H9 (cell line): ENCODE data around the gene RCSD1. TPM values are rescaled to one million over a fixed set of nuclear protein-coding genes. Genes with fewer than 3 reads are reported as not detected.

ENCODE experiments used
- DNase-seq: peaks from one replicate; pipeline ENCODE4 v3.0.0-alpha.2; 2017
- H2AFZ ChIP-seq: one replicate; pipeline ENCODE4 v1.6.1; 2013; ENCODE audit warnings: mild to moderate bottlenecking, low read length, control low read depth, moderate library complexity
- H2AK5ac ChIP-seq: 2 replicates; pipeline ENCODE4 v1.6.1; 2013; ENCODE audit warnings: low read length, control low read depth, mixed read lengths; ENCODE audit not compliant: insufficient read length
- H2BK120ac ChIP-seq: one replicate; pipeline ENCODE4 v1.6.1; 2013; ENCODE audit warnings: low read depth, mild to moderate bottlenecking, low read length, control low read depth, inconsistent platforms; ENCODE audit not compliant: poor library complexity, severe bottlenecking
- H2BK12ac ChIP-seq: 2 replicates; pipeline ENCODE4 v1.6.1; 2013; ENCODE audit warnings: low read length, control low read depth, mixed read lengths, low read depth; ENCODE audit not compliant: insufficient read length
- H2BK15ac ChIP-seq: 2 replicates; pipeline ENCODE4 v1.6.1; 2013; ENCODE audit warnings: low read depth, low read length, control low read depth
- H2BK20ac ChIP-seq: one replicate; pipeline ENCODE4 v1.6.1; 2013; ENCODE audit warnings: low read depth, mild to moderate bottlenecking, low read length, control low read depth, inconsistent platforms; ENCODE audit not compliant: poor library complexity, severe bottlenecking
- H2BK5ac ChIP-seq: 2 replicates; pipeline ENCODE4 v1.6.1; 2013; ENCODE audit warnings: low read length, control low read depth, mixed read lengths; ENCODE audit not compliant: insufficient read length
- H3K14ac ChIP-seq: 2 replicates; pipeline ENCODE4 v1.6.1; 2013; ENCODE audit warnings: low read length, control low read depth; ENCODE audit not compliant: insufficient read depth
- H3K18ac ChIP-seq: 2 replicates; pipeline ENCODE4 v1.6.1; 2013; ENCODE audit warnings: low read depth, mild to moderate bottlenecking, mixed read lengths, low read length, control low read depth; ENCODE audit not compliant: insufficient read length
- H3K23ac ChIP-seq: 2 replicates; pipeline ENCODE4 v1.6.1; 2013; ENCODE audit warnings: low read length, control low read depth, mixed read lengths, low read depth; ENCODE audit not compliant: insufficient read length
- H3K23me2 ChIP-seq: 2 replicates; pipeline ENCODE4 v1.6.1; 2013; ENCODE audit warnings: low read depth, mild to moderate bottlenecking, mixed read lengths, low read length, control low read depth; ENCODE audit not compliant: insufficient read length, poor library complexity, severe bottlenecking
- H3K27ac ChIP-seq: 2 replicates; pipeline ENCODE4 v1.5.1; 2013; ENCODE audit warnings: low read length, control low read depth, mixed read lengths, low read depth; ENCODE audit not compliant: insufficient read length
- H3K27me3 ChIP-seq: 2 replicates; pipeline ENCODE4 v1.6.1; 2013; ENCODE audit warnings: low read length, control low read depth, inconsistent platforms; ENCODE audit not compliant: insufficient read depth
- H3K4ac ChIP-seq: 2 replicates; pipeline ENCODE4 v1.6.1; 2013; ENCODE audit warnings: low read depth, mild to moderate bottlenecking, control low read depth, inconsistent platforms, low read length, moderate library complexity
- H3K4me1 ChIP-seq: 2 replicates; pipeline ENCODE4 v1.6.1; 2013; ENCODE audit warnings: low read length, control low read depth, inconsistent platforms; ENCODE audit not compliant: insufficient read depth
- H3K4me2 ChIP-seq: 2 replicates; pipeline ENCODE4 v1.6.1; 2013; ENCODE audit warnings: low read length, control low read depth, mixed read lengths; ENCODE audit not compliant: insufficient read length, insufficient read depth
- H3K56ac ChIP-seq: 2 replicates; pipeline ENCODE4 v1.6.1; 2013; ENCODE audit warnings: low read depth, mild to moderate bottlenecking, mixed read lengths, low read length, control low read depth; ENCODE audit not compliant: insufficient read length
- H3K79me1 ChIP-seq: 2 replicates; pipeline ENCODE4 v1.6.1; 2013; ENCODE audit warnings: low read depth, mild to moderate bottlenecking, moderate library complexity, low read length, control low read depth, inconsistent platforms; ENCODE audit not compliant: insufficient read depth, poor library complexity, severe bottlenecking
- H3K79me2 ChIP-seq: 2 replicates; pipeline ENCODE4 v1.6.1; 2013; ENCODE audit warnings: low read length, control low read depth, inconsistent platforms; ENCODE audit not compliant: insufficient read depth
- H3K9ac ChIP-seq: 2 replicates; pipeline ENCODE4 v1.6.1; 2013; ENCODE audit warnings: low read length, control low read depth, mixed read lengths; ENCODE audit not compliant: insufficient read length; ENCODE audit errors: extremely low read depth
- H3K9me3 ChIP-seq: one replicate; pipeline ENCODE4 v1.6.1; 2013; ENCODE audit warnings: low read depth, low read length, inconsistent platforms; ENCODE audit not compliant: control insufficient read depth
- H3T11ph ChIP-seq: one replicate; pipeline ENCODE4 v1.6.1; 2013; ENCODE audit warnings: mild to moderate bottlenecking, low read length, control low read depth, inconsistent platforms
- H4K20me1 ChIP-seq: one replicate; pipeline ENCODE4 v1.6.1; 2013; ENCODE audit not compliant: control insufficient read depth, insufficient read length, insufficient read depth
- H4K5ac ChIP-seq: 2 replicates; pipeline ENCODE4 v1.6.1; 2013; ENCODE audit warnings: low read depth, mild to moderate bottlenecking, mixed read lengths, low read length, control low read depth; ENCODE audit not compliant: insufficient read length
- H4K8ac ChIP-seq: replicated peaks from 2 replicates; pipeline ENCODE4 v1.6.1; 2013; ENCODE audit warnings: low read length, control low read depth, mixed read lengths, low read depth; ENCODE audit not compliant: insufficient read length
- H4K91ac ChIP-seq: 2 replicates; pipeline ENCODE4 v1.6.1; 2013; ENCODE audit warnings: low read depth, mild to moderate bottlenecking, moderate library complexity, mixed read lengths, low read length, control low read depth; ENCODE audit not compliant: insufficient read length
- H3K27ac Mint-ChIP-seq, 3 experiments: 2 replicates in 2 of 3; 3 replicates in 1 of 3; pipeline ENCODE4 v1.8.0; 2020 to 2021; ENCODE audit warnings: mixed read lengths in 3 of 3, mild to moderate bottlenecking in 1 of 3, moderate library complexity in 1 of 3
- H3K27me3 Mint-ChIP-seq: 2 replicates; pipeline ENCODE4 v1.8.0; 2021; ENCODE audit warnings: low read depth, mild to moderate bottlenecking, moderate library complexity, mixed read lengths
- H3K36me3 Mint-ChIP-seq, 3 experiments: 2 replicates in 2 of 3; 3 replicates in 1 of 3; pipeline ENCODE4 v1.8.0; 2020 to 2021; ENCODE audit warnings: low read depth in 3 of 3, mixed read lengths in 3 of 3; ENCODE audit not compliant: insufficient read depth in 1 of 3
- H3K4me1 Mint-ChIP-seq, 2 experiments: 2 replicates each; pipeline ENCODE4 v1.8.0; 2020; ENCODE audit warnings: mixed read lengths in 2 of 2
- H3K4me3 Mint-ChIP-seq, 2 experiments: 2 replicates in 1 of 2; 3 replicates in 1 of 2; pipeline ENCODE4 v1.8.0; 2020 to 2021; ENCODE audit warnings: mild to moderate bottlenecking in 2 of 2, mixed read lengths in 2 of 2, moderate library complexity in 1 of 2
- H3K9me3 Mint-ChIP-seq, 2 experiments: 2 replicates in 1 of 2; 3 replicates in 1 of 2; pipeline ENCODE4 v1.8.0; 2020; ENCODE audit warnings: mild to moderate bottlenecking in 2 of 2, mixed read lengths in 2 of 2, moderate library complexity in 1 of 2
- WGBS: extraction: QIAGEN DNeasy Blood & Tissue Kit; methylation state at CpG from one replicate; pipeline ENCODE4 v1.1.7; 2013; ENCODE audit warnings: missing lambda C conversion rate, low lambda C conversion rate, mixed read lengths; ENCODE audit not compliant: insufficient read length; ENCODE audit errors: extremely low coverage; 5-methylcytosine and 5-hydroxymethylcytosine counted together
- total RNA-seq: library from RNA; stranded (reverse); gene quantifications from 2 replicates; pipeline ENCODE4 v1.2.1, GENCODE V29; 2021
- TF ChIP-seq, protein P1 (sequence below): fragments of 200-600 bp; sonication (generic); conservative IDR thresholded peaks from 3 replicates; pipeline ENCODE4 v1.8.0; 2021; ENCODE audit warnings: antibody characterized with exemption, mild to moderate bottlenecking

The RCSD1 gene
- total RNA-seq, 1 experiment from 2014 or later, result 0.13 TPM

DNA sequence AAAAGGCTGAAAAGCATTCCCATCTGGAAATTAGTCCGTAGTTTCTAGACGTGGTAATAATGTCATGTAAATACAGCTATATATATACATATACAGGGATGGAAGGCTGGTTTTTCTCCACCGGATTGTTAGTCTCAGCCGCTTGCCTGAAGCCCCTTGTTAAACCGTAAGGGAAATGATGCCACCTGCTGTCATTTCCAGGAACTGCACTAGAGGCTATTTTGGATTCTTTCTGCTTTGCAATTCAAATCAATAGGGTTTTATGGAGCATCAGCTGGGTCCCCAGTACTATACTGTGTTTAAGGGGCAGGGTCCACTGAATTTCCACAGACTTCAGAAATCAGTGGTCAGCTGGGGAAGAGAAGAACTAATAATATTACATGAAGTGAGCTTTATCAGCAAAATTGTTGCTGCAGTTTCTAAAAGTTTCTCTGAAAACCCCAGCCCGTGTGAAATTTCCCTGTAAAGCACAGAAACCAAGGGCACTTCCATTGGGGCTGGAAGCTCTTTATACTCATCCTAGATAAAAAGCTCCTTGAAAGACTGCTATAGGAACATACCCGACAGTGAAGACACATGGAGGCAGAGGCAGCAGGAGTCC, 58.0 kb downstream of the RCSD1 start:
- Histone ChIP-seq H3K14ac (no peak overlapping the region), H4K5ac (no peak overlapping the region)

More for the DNA sequence above, 58.0 kb downstream of the RCSD1 start:
- Histone ChIP-seq H2BK20ac (no peak overlapping the region), H3K27ac (no peak overlapping the region), H3K56ac (no peak overlapping the region), H3K23me2 (no peaks in the 10 kb centered on the region), H3K79me1 (no peaks in the 10 kb centered on the region), H2BK120ac (no peak overlapping the region), H2BK15ac (no peak overlapping the region), H3K79me2 (no peaks in the 10 kb centered on the region), H2BK12ac (no peak overlapping the region), H2AFZ (no peak overlapping the region), H3K4me2 (no peak overlapping the region), H3K18ac (no peak overlapping the region), H3K27me3 (no peaks in the 10 kb centered on the region), H3K9ac (no peak overlapping the region), H2AK5ac (no peak overlapping the region), H4K8ac (no peak overlapping the region), H3K4me1 (no peaks in the 10 kb centered on the region), H3T11ph (no peak overlapping the region), H4K20me1 (no peaks in the 10 kb centered on the region), H4K91ac (no peak overlapping the region), H3K23ac (no peak overlapping the region), H3K4ac (no peak overlapping the region), H3K9me3 (no peaks in the 10 kb centered on the region), H2BK5ac (no peak overlapping the region)
- peak; percentile 79 for DNase-seq
- Mint-ChIP-seq H3K4me3 (no peak overlapping the region), H3K9me3 (no peaks in the 10 kb centered on the region), H3K27me3 (peaks cover 3% of the 10 kb centered on the region; the same call in 1 of the 2 replicates), H3K27ac (no peak overlapping the region), H3K4me1 (peaks cover 35 to 45% of the 10 kb centered on the region in 2 experiments), H3K36me3 (no peaks in the 10 kb centered on the region)
- no CpG with 5 or more reads among the region's 7 CpGs for WGBS
- TF ChIP-seq, protein P1, sequence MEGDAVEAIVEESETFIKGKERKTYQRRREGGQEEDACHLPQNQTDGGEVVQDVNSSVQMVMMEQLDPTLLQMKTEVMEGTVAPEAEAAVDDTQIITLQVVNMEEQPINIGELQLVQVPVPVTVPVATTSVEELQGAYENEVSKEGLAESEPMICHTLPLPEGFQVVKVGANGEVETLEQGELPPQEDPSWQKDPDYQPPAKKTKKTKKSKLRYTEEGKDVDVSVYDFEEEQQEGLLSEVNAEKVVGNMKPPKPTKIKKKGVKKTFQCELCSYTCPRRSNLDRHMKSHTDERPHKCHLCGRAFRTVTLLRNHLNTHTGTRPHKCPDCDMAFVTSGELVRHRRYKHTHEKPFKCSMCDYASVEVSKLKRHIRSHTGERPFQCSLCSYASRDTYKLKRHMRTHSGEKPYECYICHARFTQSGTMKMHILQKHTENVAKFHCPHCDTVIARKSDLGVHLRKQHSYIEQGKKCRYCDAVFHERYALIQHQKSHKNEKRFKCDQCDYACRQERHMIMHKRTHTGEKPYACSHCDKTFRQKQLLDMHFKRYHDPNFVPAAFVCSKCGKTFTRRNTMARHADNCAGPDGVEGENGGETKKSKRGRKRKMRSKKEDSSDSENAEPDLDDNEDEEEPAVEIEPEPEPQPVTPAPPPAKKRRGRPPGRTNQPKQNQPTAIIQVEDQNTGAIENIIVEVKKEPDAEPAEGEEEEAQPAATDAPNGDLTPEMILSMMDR, result peak; percentile 87
